HG03457 (cell line): ENCODE measurements around the gene DHX36.

ENCODE experiments used
- ATAC-seq: cut with Tn5 transposase; IDR thresholded peaks from one replicate; pipeline ENCODE4 v1.9.1; 2021; ENCODE audit warnings: moderate number of reproducible peaks; ENCODE audit not compliant: unreplicated experiment

Gene DHX36

GRCh38 chr3:154323891-154324738 lies at the start of gene DHX36:
Gene DHX36 (minus strand): TSS chr3:154324487. CDS start chr3:154324416, 71 bp downstream.
- ATAC-seq, result peak; percentile 93

- no peak for ATAC-seq
Observed at GRCh38 chr3:154367221-154367620, 42.9 kb upstream of the DHX36 start.

- ATAC-seq, result no peak
Observed at GRCh38 chr3:154364849-154365248, 40.6 kb upstream of the DHX36 start.

GRCh38 chr3:154361099-154361498 lies 36.8 kb upstream of the DHX36 start:
- no peak for ATAC-seq

GRCh38 chr3:154356009-154356408 lies 31.7 kb upstream of the DHX36 start:
- no peak for ATAC-seq

GRCh38 chr3:154349223-154349622 lies 24.9 kb upstream of the DHX36 start:
- ATAC-seq, result no peak

GRCh38 chr3:154345422-154346122 lies 21.3 kb upstream of the DHX36 start:
- no peak for ATAC-seq

GRCh38 chr3:154338570-154338969 lies 14.3 kb upstream of the DHX36 start:
- ATAC-seq, result no peak

- no peak for ATAC-seq
Observed at GRCh38 chr3:154338008-154338407, 13.7 kb upstream of the DHX36 start.

- no peak for ATAC-seq
Observed at GRCh38 chr3:154334973-154335420, 10.7 kb upstream of the DHX36 start.

- ATAC-seq, result no peak
Observed at GRCh38 chr3:154327871-154328270, 3.6 kb upstream of the DHX36 start.

GRCh38 chr3:154324919-154325318 lies 632 bp upstream of the DHX36 start:
- no peak for ATAC-seq

- no peak for ATAC-seq
Observed at GRCh38 chr3:154316974-154317767, 7.1 kb downstream of the DHX36 start.

GRCh38 chr3:154314152-154314551 lies 10.1 kb downstream of the DHX36 start:
- ATAC-seq, result no peak

- no peak for ATAC-seq
Observed at GRCh38 chr3:154310840-154311239, 13.4 kb downstream of the DHX36 start.

- no peak for ATAC-seq
Observed at GRCh38 chr3:154307363-154307762, 16.9 kb downstream of the DHX36 start.

GRCh38 chr3:154304936-154305335 lies 19.4 kb downstream of the DHX36 start:
- ATAC-seq, result peak; percentile 59

GRCh38 chr3:154304116-154304786 lies 20.0 kb downstream of the DHX36 start:
- no peak for ATAC-seq

GRCh38 chr3:154301561-154301960 lies 22.7 kb downstream of the DHX36 start:
- no peak for ATAC-seq

- no peak for ATAC-seq
Observed at GRCh38 chr3:154294016-154294415, 30.3 kb downstream of the DHX36 start.

GRCh38 chr3:154290187-154290586 lies 34.1 kb downstream of the DHX36 start:
- ATAC-seq, result no peak
